ENCODE measurements around the gene TSPAN9.

DNA sequence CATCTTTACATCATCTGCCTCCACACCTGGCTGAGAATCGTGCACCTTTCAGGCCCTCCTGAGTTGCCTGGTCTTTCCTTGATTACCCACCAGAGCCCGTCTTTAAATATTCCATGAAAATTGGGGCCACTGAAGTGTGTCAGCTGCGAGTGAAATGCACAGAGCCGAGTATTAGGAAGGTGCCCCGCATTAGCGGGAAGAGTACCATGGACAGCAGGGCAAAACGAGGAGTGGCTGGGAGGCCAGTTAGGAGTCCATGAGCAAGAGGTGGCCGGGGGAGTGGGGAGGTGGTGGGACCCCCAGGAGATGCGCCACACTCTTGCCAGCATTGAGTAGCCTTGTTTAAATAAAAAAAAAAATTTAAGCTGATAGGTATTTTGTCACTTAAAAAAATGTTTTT lies 99.6 kb downstream of the TSPAN9 start:
- TF ChIP-seq, protein P1, sequence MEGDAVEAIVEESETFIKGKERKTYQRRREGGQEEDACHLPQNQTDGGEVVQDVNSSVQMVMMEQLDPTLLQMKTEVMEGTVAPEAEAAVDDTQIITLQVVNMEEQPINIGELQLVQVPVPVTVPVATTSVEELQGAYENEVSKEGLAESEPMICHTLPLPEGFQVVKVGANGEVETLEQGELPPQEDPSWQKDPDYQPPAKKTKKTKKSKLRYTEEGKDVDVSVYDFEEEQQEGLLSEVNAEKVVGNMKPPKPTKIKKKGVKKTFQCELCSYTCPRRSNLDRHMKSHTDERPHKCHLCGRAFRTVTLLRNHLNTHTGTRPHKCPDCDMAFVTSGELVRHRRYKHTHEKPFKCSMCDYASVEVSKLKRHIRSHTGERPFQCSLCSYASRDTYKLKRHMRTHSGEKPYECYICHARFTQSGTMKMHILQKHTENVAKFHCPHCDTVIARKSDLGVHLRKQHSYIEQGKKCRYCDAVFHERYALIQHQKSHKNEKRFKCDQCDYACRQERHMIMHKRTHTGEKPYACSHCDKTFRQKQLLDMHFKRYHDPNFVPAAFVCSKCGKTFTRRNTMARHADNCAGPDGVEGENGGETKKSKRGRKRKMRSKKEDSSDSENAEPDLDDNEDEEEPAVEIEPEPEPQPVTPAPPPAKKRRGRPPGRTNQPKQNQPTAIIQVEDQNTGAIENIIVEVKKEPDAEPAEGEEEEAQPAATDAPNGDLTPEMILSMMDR (IDR thresholded peaks at IDR 0.05; ENCODE audit: insufficient read depth, low read length), result no peak
- no peak for TF ChIP-seq POLR2AphosphoS5 (IDR thresholded peaks at IDR 0.05; ENCODE audit: low read depth)
- TF ChIP-seq, protein P2, sequence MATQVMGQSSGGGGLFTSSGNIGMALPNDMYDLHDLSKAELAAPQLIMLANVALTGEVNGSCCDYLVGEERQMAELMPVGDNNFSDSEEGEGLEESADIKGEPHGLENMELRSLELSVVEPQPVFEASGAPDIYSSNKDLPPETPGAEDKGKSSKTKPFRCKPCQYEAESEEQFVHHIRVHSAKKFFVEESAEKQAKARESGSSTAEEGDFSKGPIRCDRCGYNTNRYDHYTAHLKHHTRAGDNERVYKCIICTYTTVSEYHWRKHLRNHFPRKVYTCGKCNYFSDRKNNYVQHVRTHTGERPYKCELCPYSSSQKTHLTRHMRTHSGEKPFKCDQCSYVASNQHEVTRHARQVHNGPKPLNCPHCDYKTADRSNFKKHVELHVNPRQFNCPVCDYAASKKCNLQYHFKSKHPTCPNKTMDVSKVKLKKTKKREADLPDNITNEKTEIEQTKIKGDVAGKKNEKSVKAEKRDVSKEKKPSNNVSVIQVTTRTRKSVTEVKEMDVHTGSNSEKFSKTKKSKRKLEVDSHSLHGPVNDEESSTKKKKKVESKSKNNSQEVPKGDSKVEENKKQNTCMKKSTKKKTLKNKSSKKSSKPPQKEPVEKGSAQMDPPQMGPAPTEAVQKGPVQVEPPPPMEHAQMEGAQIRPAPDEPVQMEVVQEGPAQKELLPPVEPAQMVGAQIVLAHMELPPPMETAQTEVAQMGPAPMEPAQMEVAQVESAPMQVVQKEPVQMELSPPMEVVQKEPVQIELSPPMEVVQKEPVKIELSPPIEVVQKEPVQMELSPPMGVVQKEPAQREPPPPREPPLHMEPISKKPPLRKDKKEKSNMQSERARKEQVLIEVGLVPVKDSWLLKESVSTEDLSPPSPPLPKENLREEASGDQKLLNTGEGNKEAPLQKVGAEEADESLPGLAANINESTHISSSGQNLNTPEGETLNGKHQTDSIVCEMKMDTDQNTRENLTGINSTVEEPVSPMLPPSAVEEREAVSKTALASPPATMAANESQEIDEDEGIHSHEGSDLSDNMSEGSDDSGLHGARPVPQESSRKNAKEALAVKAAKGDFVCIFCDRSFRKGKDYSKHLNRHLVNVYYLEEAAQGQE (IDR thresholded peaks at IDR 0.05; ENCODE audit: insufficient replicate concordance, low read depth), result peak; percentile 70
- TF ChIP-seq SPI1 (IDR thresholded peaks at IDR 0.05; ENCODE audit: borderline replicate concordance, low read depth), result no peak
- no peak for TF ChIP-seq GABPA (IDR thresholded peaks at IDR 0.05; ENCODE audit: low read depth)
